WTC11 (cell line): Measurements from ENCODE around the gene SLC12A8. TPM values are rescaled to one million over a fixed set of nuclear protein-coding genes. Genes with fewer than 3 reads are reported as not detected.

ENCODE experiments used
- ATAC-seq: fragments of 200-7000 bp; cut with Tn5 transposase; 2 replicates; pipeline ENCODE4 v1.10.0; 2021; ENCODE audit warnings: mild to moderate bottlenecking, moderate library complexity
- CTCF ChIA-PET: fragments of 300-600 bp; sonication (Branson Sonifier 250); formaldehyde crosslinking; loops from one replicate; lab custom pipeline; 2021; ENCODE audit warnings: antibody characterized with exemption; lab: Charles Lee
- POLR2A ChIA-PET: fragments of 350-600 bp; sonication (Branson Sonifier 250); formaldehyde crosslinking; loops from one replicate; lab custom pipeline; 2021; ENCODE audit warnings: antibody characterized with exemption; lab: Charles Lee
- DNase-seq: peaks from one replicate; pipeline ENCODE4 v3.0.0; 2021; ENCODE audit warnings: low spot score
- H3K27ac Mint-ChIP-seq: 2 replicates; pipeline ENCODE4 v1.8.0; 2021; ENCODE audit warnings: mixed read lengths
- H3K27me3 Mint-ChIP-seq: 2 replicates; pipeline ENCODE4 v1.8.0; 2021; ENCODE audit warnings: low read depth, mild to moderate bottlenecking, moderate library complexity, mixed read lengths
- H3K36me3 Mint-ChIP-seq: 2 replicates; pipeline ENCODE4 v1.8.0; 2021; ENCODE audit warnings: mixed read lengths
- H3K4me1 Mint-ChIP-seq: 2 replicates; pipeline ENCODE4 v1.8.0; 2022; ENCODE audit warnings: mixed read lengths
- H3K4me3 Mint-ChIP-seq: 2 replicates; pipeline ENCODE4 v1.8.0; 2021; ENCODE audit warnings: mild to moderate bottlenecking, moderate library complexity, mixed read lengths
- H3K9me3 Mint-ChIP-seq: 2 replicates; pipeline ENCODE4 v1.8.0; 2021; ENCODE audit warnings: mixed read lengths
- AR ChIP-seq: fragments of 250-450 bp; sonication (Bioruptor Pico); IDR thresholded peaks from 2 replicates; pipeline ENCODE4 v1.9.0; 2021; ENCODE audit warnings: mild to moderate bottlenecking
- CTCF ChIP-seq: fragments of 200-600 bp; IDR thresholded peaks from 2 replicates; pipeline ENCODE4 v1.8.0; 2022; ENCODE audit warnings: antibody characterized with exemption
- E2F1 ChIP-seq: sonication (generic); formaldehyde crosslinking; IDR thresholded peaks from 2 replicates; pipeline ENCODE4 v1.8.0; 2022; ENCODE audit warnings: mild to moderate bottlenecking, missing genetic modification reagents
- E2F5 ChIP-seq: sonication (generic); formaldehyde crosslinking; IDR thresholded peaks from 2 replicates; pipeline ENCODE4 v1.8.1; 2022; ENCODE audit warnings: mild to moderate bottlenecking, moderate library complexity, missing genetic modification reagents
- IRF2 ChIP-seq: sonication (generic); formaldehyde crosslinking; IDR thresholded peaks from 2 replicates; pipeline ENCODE4 v1.8.0; 2022; ENCODE audit warnings: low read depth, missing genetic modification reagents, borderline replicate concordance
- NFATC4 ChIP-seq: fragments of 250-450 bp; sonication (Bioruptor Pico); IDR thresholded peaks from 2 replicates; pipeline ENCODE4 v1.9.0; 2021; ENCODE audit warnings: mild to moderate bottlenecking
- NR1H2 ChIP-seq: sonication (generic); formaldehyde crosslinking; IDR thresholded peaks from 2 replicates; pipeline ENCODE4 v1.9.0; 2021; ENCODE audit warnings: mild to moderate bottlenecking, moderate library complexity, missing genetic modification reagents
- NR3C1 ChIP-seq: sonication (generic); formaldehyde crosslinking; conservative IDR thresholded peaks from 2 replicates; pipeline ENCODE4 v1.8.1; 2023; ENCODE audit warnings: low read depth, mild to moderate bottlenecking, missing genetic modification reagents
- OVOL2 ChIP-seq: fragments of 250-450 bp; sonication (Bioruptor Pico); IDR thresholded peaks from 2 replicates; pipeline ENCODE4 v1.9.0; 2021; ENCODE audit warnings: mild to moderate bottlenecking, borderline replicate concordance
- PRDM15 ChIP-seq: sonication (generic); formaldehyde crosslinking; IDR thresholded peaks from 2 replicates; pipeline ENCODE4 v1.8.0; 2022; ENCODE audit warnings: missing genetic modification reagents
- RELA ChIP-seq: sonication (generic); formaldehyde crosslinking; IDR thresholded peaks from 2 replicates; pipeline ENCODE4 v1.8.1; 2022; ENCODE audit warnings: missing genetic modification reagents, mild to moderate bottlenecking, borderline replicate concordance
- RORB ChIP-seq: fragments of 250-450 bp; sonication (Bioruptor Pico); IDR thresholded peaks from 2 replicates; pipeline ENCODE4 v1.9.0; 2021; ENCODE audit warnings: mild to moderate bottlenecking
- ZBTB21 ChIP-seq: sonication (generic); formaldehyde crosslinking; IDR thresholded peaks from 2 replicates; pipeline ENCODE4 v1.8.1; 2023; ENCODE audit warnings: mild to moderate bottlenecking, missing genetic modification reagents, borderline replicate concordance
- ZMAT4 ChIP-seq: fragments of 250-450 bp; sonication (Bioruptor Pico); IDR thresholded peaks from 2 replicates; pipeline ENCODE4 v1.9.0; 2021; ENCODE audit warnings: mild to moderate bottlenecking
- ZNF512 ChIP-seq: sonication (generic); formaldehyde crosslinking; IDR thresholded peaks from 2 replicates; pipeline ENCODE4 v1.8.1; 2022; ENCODE audit warnings: missing genetic modification reagents, borderline replicate concordance
- total RNA-seq: library from RNA; stranded (reverse); gene quantifications from 3 replicates; pipeline ENCODE4 v1.2.3, GENCODE V29; 2021

The SLC12A8 gene
- total RNA-seq, 1 experiment from 2014 or later: 9.1 TPM

GRCh38 chr3:125175295-125176078 lies 37.1 kb downstream of the SLC12A8 start (continued):
- TF ChIP-seq ZMAT4 (CRISPR knock-in tag) (no peak), ZNF512 (CRISPR knock-in tag) (no peak), IRF2 (CRISPR knock-in tag) (no peak), CTCF (no peak), NFATC4 (no peak), OVOL2 (CRISPR knock-in tag) (no peak), RORB (CRISPR knock-in tag) (no peak)

GRCh38 chr3:125172346-125172745 lies 40.2 kb downstream of the SLC12A8 start:
- POLR2A ChIA-PET: no interaction called here
- Mint-ChIP-seq H3K9me3 (peaks cover 22% of the 10 kb centered on the region), H3K36me3 (peaks cover 21% of the 10 kb centered on the region), H3K4me3 (no peak overlapping the region), H3K27me3 (no peaks in the 10 kb centered on the region), H3K4me1 (no peaks in the 10 kb centered on the region), H3K27ac (no peak overlapping the region)
- no peak for DNase-seq
- no peak for ATAC-seq
- CTCF ChIA-PET: interaction anchor here (0.6 kb wide), 1 partner anchor 55 kb away, joined by 3 read pairs; no protein-coding TSS in a partner anchor
- TF ChIP-seq AR (CRISPR knock-in tag) (no peak), NR1H2 (CRISPR knock-in tag) (no peak), RELA (CRISPR knock-in tag) (no peak), E2F5 (no peak)

GRCh38 chr3:125168711-125169393 lies 43.7 kb downstream of the SLC12A8 start:
- TF ChIP-seq PRDM15 (no peak), NR3C1 (CRISPR knock-in tag) (no peak), OVOL2 (CRISPR knock-in tag) (no peak), ZBTB21 (CRISPR knock-in tag) (no peak), E2F1 (CRISPR knock-in tag) (no peak)
- no peaks in the 10 kb centered on the region for H3K27me3 Mint-ChIP-seq
- ChIA-PET CTCF (interaction anchor here (0.7 to 1.5 kb wide), 5 partner anchors 19 to 268 kb away, joined by 3 to 5 read pairs (median 3); no protein-coding TSS in a partner anchor), POLR2A (no interaction called here)
- no peak overlapping the region for H3K4me3 Mint-ChIP-seq
- no peak overlapping the region for H3K27ac Mint-ChIP-seq
- peaks cover 11% of the 10 kb centered on the region for H3K36me3 Mint-ChIP-seq
- DNase-seq (no peak), ATAC-seq (no peak)
- peaks cover 8% of the 10 kb centered on the region for H3K4me1 Mint-ChIP-seq
- peaks cover 12% of the 10 kb centered on the region for H3K9me3 Mint-ChIP-seq
